Measurements from ENCODE around the gene UBE2U.
"Not testable (repeated sequence)": the region's sequence is repeated elsewhere in the genome, so short reads cannot be mapped to it uniquely, and the experiment has no call there.

Gene UBE2U

GRCh38 chr1:64239519-64239918, 36.1 kb downstream of the UBE2U start:
- H3K4me3 ChIP-seq (ENCODE audit: low read depth, low read length); H3K36me3 ChIP-seq (ENCODE audit: control insufficient read depth, insufficient read depth, low read length); H3K27ac ChIP-seq (ENCODE audit: low read depth, low read length); H3K27me3 ChIP-seq (ENCODE audit: control insufficient read depth, insufficient read depth, low read length); H3K9ac ChIP-seq (ENCODE audit: low read depth, low read length); H3K9me3 ChIP-seq (ENCODE audit: control insufficient read depth, insufficient read depth, low read length): not testable (repeated sequence)
- H3K4me1 ChIP-seq (ENCODE audit: control insufficient read depth, insufficient read depth, low read length) = peaks cover 23% of the 10 kb centered on the region

DNA sequence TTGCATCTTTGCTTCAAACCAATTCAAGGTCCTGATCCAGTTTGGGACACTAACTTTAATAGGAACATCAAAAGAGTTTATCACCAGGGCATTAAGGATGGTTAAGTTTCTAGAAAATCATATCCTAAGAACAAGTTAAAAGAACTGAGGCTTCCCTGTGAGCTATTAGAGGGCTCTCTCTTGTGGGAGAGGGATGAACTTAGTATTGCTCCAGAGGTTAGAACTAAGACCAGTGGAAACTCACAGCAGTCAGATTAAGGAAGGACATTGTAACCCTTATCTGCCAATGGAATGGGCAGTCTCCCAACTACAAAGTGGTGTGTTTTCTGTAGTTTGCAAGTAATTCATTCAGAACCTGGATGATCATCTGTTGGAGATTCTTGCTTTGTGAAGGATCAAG, 36.8 kb downstream of the UBE2U start:
- Histone ChIP-seq H3K27me3 (ENCODE audit: control insufficient read depth, insufficient read depth, low read length) (no peaks in the 10 kb centered on the region), H3K9ac (ENCODE audit: low read depth, low read length) (no peak overlapping the region), H3K36me3 (ENCODE audit: control insufficient read depth, insufficient read depth, low read length) (no peaks in the 10 kb centered on the region), H3K4me3 (ENCODE audit: low read depth, low read length) (no peak overlapping the region), H3K4me1 (ENCODE audit: control insufficient read depth, insufficient read depth, low read length) (peaks cover 30% of the 10 kb centered on the region), H3K9me3 (ENCODE audit: control insufficient read depth, insufficient read depth, low read length) (no peaks in the 10 kb centered on the region), H3K27ac (ENCODE audit: low read depth, low read length) (no peak overlapping the region)

DNA sequence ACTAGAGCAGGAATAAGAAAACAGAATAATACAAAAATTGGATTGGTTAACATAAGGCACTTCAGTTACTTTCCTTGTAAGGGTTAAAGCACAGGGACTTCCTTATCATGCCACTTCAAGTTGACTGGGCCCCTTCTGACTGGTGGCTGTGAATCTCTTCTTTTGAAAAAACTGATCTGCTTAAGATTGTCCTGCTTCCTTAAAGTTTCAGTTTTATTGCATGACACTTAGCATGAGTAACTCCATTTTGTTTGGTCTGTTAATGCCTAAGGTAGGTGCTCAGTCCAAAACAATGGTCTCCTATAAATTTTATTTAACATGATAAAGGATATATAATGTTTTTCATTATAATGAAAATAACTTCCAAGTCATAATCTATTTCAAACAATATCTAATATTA, 37.6 kb downstream of the UBE2U start:
- Histone ChIP-seq H3K36me3 (ENCODE audit: control insufficient read depth, insufficient read depth, low read length) (no peaks in the 10 kb centered on the region), H3K27ac (ENCODE audit: low read depth, low read length) (no peak overlapping the region), H3K27me3 (ENCODE audit: control insufficient read depth, insufficient read depth, low read length) (no peaks in the 10 kb centered on the region), H3K4me3 (ENCODE audit: low read depth, low read length) (no peak overlapping the region), H3K9ac (ENCODE audit: low read depth, low read length) (no peak overlapping the region), H3K9me3 (ENCODE audit: control insufficient read depth, insufficient read depth, low read length) (no peaks in the 10 kb centered on the region), H3K4me1 (ENCODE audit: control insufficient read depth, insufficient read depth, low read length) (peaks cover 38% of the 10 kb centered on the region)

GRCh38 chr1:64242895-64243756, 39.7 kb downstream of the UBE2U start:
- H3K27ac ChIP-seq (ENCODE audit: low read depth, low read length) = peak overlapping the region; percentile 75
- peak overlapping the region; percentile 15; the same call in 1 of the 2 replicates for H3K4me3 ChIP-seq (ENCODE audit: low read depth, low read length)
- H3K9ac ChIP-seq (ENCODE audit: low read depth, low read length) = peak overlapping the region; percentile 40; the same call in 1 of the 2 replicates
- no peaks in the 10 kb centered on the region for H3K9me3 ChIP-seq (ENCODE audit: control insufficient read depth, insufficient read depth, low read length)
- H3K36me3 ChIP-seq (ENCODE audit: control insufficient read depth, insufficient read depth, low read length) = no peaks in the 10 kb centered on the region
- H3K4me1 ChIP-seq (ENCODE audit: control insufficient read depth, insufficient read depth, low read length) = peaks cover 36% of the 10 kb centered on the region
- H3K27me3 ChIP-seq (ENCODE audit: control insufficient read depth, insufficient read depth, low read length) = no peaks in the 10 kb centered on the region

GRCh38 chr1:64243757-64244080, 40.3 kb downstream of the UBE2U start:
- peak overlapping the region; percentile 40; the same call in 1 of the 2 replicates for H3K9ac ChIP-seq (ENCODE audit: low read depth, low read length)
- no peaks in the 10 kb centered on the region for H3K36me3 ChIP-seq (ENCODE audit: control insufficient read depth, insufficient read depth, low read length)
- H3K4me3 ChIP-seq (ENCODE audit: low read depth, low read length) = peak overlapping the region; percentile 15; the same call in 1 of the 2 replicates
- H3K4me1 ChIP-seq (ENCODE audit: control insufficient read depth, insufficient read depth, low read length) = peaks cover 38% of the 10 kb centered on the region
- H3K9me3 ChIP-seq (ENCODE audit: control insufficient read depth, insufficient read depth, low read length) = no peaks in the 10 kb centered on the region
- H3K27me3 ChIP-seq (ENCODE audit: control insufficient read depth, insufficient read depth, low read length) = no peaks in the 10 kb centered on the region
- H3K27ac ChIP-seq (ENCODE audit: low read depth, low read length) = peak overlapping the region; percentile 75

DNA sequence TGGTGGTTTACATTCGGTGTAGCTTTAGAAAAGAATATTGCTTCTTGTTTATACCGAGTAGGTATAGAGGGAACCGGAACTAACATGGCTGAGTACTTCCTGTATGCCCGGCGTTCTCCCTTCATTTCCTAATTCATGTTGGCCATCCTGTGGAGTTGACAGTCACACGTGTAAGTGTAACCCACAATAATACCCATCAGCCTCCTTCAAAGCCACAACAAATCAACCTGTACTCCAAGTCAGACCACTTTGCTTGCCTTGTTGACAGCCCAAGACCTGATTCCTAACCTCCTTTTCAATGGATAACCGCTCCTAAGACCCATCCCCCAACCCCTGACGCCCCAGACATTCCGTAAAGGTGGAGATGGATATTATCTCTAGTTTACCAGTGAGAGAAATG, 42.1 kb downstream of the UBE2U start:
- Histone ChIP-seq H3K9me3 (ENCODE audit: control insufficient read depth, insufficient read depth, low read length) (no peaks in the 10 kb centered on the region), H3K36me3 (ENCODE audit: control insufficient read depth, insufficient read depth, low read length) (no peaks in the 10 kb centered on the region), H3K9ac (ENCODE audit: low read depth, low read length) (no peak overlapping the region; the same call in 1 of the 2 replicates), H3K27ac (ENCODE audit: low read depth, low read length) (peak overlapping the region; percentile 30), H3K4me3 (ENCODE audit: low read depth, low read length) (peak overlapping the region; percentile 40; the same call in 1 of the 2 replicates), H3K4me1 (ENCODE audit: control insufficient read depth, insufficient read depth, low read length) (peaks cover 38% of the 10 kb centered on the region), H3K27me3 (ENCODE audit: control insufficient read depth, insufficient read depth, low read length) (no peaks in the 10 kb centered on the region)

- Histone ChIP-seq H3K9me3 (ENCODE audit: control insufficient read depth, insufficient read depth, low read length) (no peaks in the 10 kb centered on the region), H3K4me3 (ENCODE audit: low read depth, low read length) (no peak overlapping the region), H3K4me1 (ENCODE audit: control insufficient read depth, insufficient read depth, low read length) (peaks cover 38% of the 10 kb centered on the region), H3K27ac (ENCODE audit: low read depth, low read length) (no peak overlapping the region), H3K9ac (ENCODE audit: low read depth, low read length) (no peak overlapping the region), H3K36me3 (ENCODE audit: control insufficient read depth, insufficient read depth, low read length) (no peaks in the 10 kb centered on the region), H3K27me3 (ENCODE audit: control insufficient read depth, insufficient read depth, low read length) (no peaks in the 10 kb centered on the region)
These were observed 43.0 kb downstream of the UBE2U start for GRCh38 chr1:64246294-64246917.

DNA sequence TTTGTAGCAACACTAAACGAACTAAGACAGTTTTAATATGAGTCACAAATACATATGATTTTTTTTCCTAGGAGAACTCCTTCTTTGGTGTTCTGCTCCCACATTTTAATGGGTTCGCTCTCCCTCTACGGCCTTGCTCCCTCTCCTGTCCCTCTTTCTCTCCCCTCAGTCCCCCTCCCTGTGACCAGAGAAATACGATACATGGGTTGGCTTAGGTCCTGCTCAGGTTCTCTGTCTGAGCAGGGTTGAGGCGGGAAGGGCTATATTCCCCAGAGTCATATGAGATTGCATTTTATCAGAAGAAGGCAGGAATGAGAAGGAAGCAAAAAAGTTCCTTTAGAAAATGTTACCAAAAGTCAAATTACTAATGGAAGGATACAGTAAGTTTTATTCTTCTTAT, 44.6 kb downstream of the UBE2U start:
- no peak overlapping the region for H3K27ac ChIP-seq (ENCODE audit: low read depth, low read length)
- no peaks in the 10 kb centered on the region for H3K36me3 ChIP-seq (ENCODE audit: control insufficient read depth, insufficient read depth, low read length)
- H3K9ac ChIP-seq (ENCODE audit: low read depth, low read length) = no peak overlapping the region
- peaks cover 33% of the 10 kb centered on the region for H3K4me1 ChIP-seq (ENCODE audit: control insufficient read depth, insufficient read depth, low read length)
- no peaks in the 10 kb centered on the region for H3K9me3 ChIP-seq (ENCODE audit: control insufficient read depth, insufficient read depth, low read length)
- H3K27me3 ChIP-seq (ENCODE audit: control insufficient read depth, insufficient read depth, low read length) = no peaks in the 10 kb centered on the region
- no peak overlapping the region for H3K4me3 ChIP-seq (ENCODE audit: low read depth, low read length)

DNA sequence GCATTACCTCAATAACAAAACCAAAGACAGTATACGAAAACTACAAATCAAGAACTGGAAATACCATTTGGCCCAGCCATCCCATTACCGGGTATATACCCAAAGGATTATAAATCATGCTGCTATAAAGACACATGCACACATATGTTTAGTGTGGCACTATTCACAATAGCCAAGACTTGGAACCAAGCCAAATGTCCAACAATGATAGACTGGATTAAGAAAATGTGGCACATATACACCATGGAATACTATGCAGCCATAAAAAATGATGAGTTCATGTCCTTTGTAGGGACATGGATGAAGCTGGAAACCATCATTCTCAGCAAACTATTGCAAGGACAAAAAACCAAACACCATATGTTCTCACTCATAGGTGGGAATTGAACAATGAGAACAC, 47.0 kb downstream of the UBE2U start:
- H3K27ac ChIP-seq (ENCODE audit: low read depth, low read length); H3K27me3 ChIP-seq (ENCODE audit: control insufficient read depth, insufficient read depth, low read length); H3K4me3 ChIP-seq (ENCODE audit: low read depth, low read length); H3K9ac ChIP-seq (ENCODE audit: low read depth, low read length); H3K4me1 ChIP-seq (ENCODE audit: control insufficient read depth, insufficient read depth, low read length); H3K36me3 ChIP-seq (ENCODE audit: control insufficient read depth, insufficient read depth, low read length); H3K9me3 ChIP-seq (ENCODE audit: control insufficient read depth, insufficient read depth, low read length): not testable (repeated sequence)

DNA sequence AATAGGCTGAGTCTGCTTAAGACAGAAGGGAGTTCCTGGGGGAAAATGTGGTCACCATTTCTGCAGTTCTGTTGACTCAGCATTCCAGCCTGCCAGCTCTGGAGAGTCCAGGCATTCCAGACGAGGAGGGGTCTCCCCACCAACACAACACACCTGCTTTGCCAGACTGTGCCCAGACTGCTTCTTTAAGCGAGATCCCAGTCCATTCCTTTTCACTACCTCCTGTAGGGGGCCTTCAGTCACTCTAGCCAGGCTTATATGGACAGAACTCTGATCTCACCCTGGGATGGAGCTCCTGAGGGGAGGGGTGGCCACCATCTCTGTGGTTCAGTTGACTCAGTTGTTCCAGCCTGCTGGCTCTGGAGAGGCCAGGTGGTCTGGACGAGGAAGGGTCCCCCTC, 48.5 kb downstream of the UBE2U start:
- Histone ChIP-seq H3K27me3 (ENCODE audit: control insufficient read depth, insufficient read depth, low read length) (no peaks in the 10 kb centered on the region), H3K4me1 (ENCODE audit: control insufficient read depth, insufficient read depth, low read length) (0 out of 2 replicates have a peak, but pooled peaks cover 2% of the 10 kb centered on the region), H3K4me3 (ENCODE audit: low read depth, low read length) (no peak overlapping the region), H3K36me3 (ENCODE audit: control insufficient read depth, insufficient read depth, low read length) (no peaks in the 10 kb centered on the region), H3K9me3 (ENCODE audit: control insufficient read depth, insufficient read depth, low read length) (no peaks in the 10 kb centered on the region), H3K9ac (ENCODE audit: low read depth, low read length) (no peak overlapping the region), H3K27ac (ENCODE audit: low read depth, low read length) (no peak overlapping the region)

DNA sequence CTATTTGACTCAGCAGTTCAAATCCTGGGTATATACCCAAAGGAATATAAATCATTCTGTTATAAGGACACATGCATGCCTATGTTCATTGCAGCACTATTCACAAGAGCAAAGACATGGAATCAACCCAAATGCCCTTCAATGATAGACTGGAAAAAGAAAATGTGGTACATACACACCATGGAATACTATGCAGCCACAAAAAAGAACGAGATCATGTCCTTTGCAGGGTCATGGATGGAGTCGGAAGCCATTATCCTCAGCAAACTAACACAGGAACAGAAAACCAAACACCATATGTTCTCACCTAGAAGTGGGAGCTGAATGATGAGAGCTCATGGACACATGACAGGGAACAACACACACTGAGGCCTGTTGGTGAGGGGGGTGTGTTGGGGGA, 53.8 kb downstream of the UBE2U start:
- not testable (repeated sequence) for H3K4me3 ChIP-seq (ENCODE audit: low read depth, low read length); H3K27me3 ChIP-seq (ENCODE audit: control insufficient read depth, insufficient read depth, low read length); H3K27ac ChIP-seq (ENCODE audit: low read depth, low read length); H3K9ac ChIP-seq (ENCODE audit: low read depth, low read length); H3K4me1 ChIP-seq (ENCODE audit: control insufficient read depth, insufficient read depth, low read length); H3K9me3 ChIP-seq (ENCODE audit: control insufficient read depth, insufficient read depth, low read length); H3K36me3 ChIP-seq (ENCODE audit: control insufficient read depth, insufficient read depth, low read length)

All from HUES48 (cell line).